ENCODE data around the gene ITPRIPL2. TPM values are rescaled to one million over a fixed set of nuclear protein-coding genes. Genes with fewer than 3 reads are reported as not detected.

The ITPRIPL2 gene
- polyA plus RNA-seq, 4 donors = 16.3 to 19.9 (median 17.9) TPM

- DNase-seq (ENCODE audit: low read depth in 4 of 4, low spot score in 2 of 4) = no peak
Measured at GRCh38 chr16:19116711-19117449, 3.1 kb downstream of the ITPRIPL2 start.

GRCh38 chr16:19118938-19119431 is 5.2 kb downstream of the ITPRIPL2 start:
- no peak for DNase-seq (ENCODE audit: low read depth in 4 of 4, low spot score in 2 of 4)

DNA sequence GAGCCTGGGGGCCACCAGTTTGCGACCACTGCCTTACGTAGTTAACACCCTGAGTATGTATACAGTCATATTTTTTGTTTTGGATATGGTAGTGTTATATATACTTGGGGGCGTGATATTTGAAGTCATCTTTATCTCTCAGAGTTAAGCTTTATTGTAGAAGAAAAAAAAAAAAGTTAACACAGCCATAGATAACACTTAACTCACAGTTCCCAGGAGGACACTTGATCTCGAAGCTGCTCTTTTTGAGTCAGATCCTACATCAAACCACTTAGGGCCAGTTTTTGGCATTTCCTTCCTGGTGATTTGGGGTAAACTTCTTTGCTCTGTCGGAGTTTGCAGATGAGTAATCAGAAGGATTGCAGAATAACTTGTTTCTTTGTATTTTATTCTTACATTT is 5.8 kb downstream of the ITPRIPL2 start:
- DNase-seq (ENCODE audit: low read depth in 4 of 4, low spot score in 2 of 4) = no peak

DNA sequence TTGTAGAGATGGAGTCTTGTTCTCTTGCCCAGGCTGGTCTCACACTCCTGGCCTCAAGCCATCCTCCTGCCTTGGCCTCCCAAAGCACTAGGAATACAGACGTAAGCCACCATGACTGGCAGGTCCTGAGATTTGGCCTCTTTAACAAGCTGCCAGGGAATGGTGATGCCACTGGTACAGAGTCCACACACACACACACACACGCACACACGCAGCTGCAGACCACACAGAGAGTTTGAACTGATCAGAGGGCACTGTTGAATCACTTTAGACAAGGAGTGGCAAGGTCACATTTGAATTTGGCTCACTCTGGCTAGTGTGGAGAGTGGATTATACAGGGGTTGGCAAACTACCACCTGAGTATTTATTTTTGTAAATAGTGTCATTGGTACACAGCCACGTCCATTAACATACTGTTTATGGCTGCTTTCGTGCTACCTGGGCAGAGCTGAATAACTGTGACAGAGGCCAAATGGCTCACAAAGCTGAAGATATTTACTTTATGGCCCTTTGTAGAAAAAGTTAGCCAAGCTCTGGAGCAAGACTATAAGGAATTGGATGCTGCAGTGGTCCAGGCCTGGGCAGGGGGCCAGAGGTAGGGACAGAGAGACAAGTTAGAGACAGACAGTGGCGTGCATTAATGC is 9.9 kb downstream of the ITPRIPL2 start:
- no peak for DNase-seq (ENCODE audit: low read depth in 4 of 4, low spot score in 2 of 4)

DNA sequence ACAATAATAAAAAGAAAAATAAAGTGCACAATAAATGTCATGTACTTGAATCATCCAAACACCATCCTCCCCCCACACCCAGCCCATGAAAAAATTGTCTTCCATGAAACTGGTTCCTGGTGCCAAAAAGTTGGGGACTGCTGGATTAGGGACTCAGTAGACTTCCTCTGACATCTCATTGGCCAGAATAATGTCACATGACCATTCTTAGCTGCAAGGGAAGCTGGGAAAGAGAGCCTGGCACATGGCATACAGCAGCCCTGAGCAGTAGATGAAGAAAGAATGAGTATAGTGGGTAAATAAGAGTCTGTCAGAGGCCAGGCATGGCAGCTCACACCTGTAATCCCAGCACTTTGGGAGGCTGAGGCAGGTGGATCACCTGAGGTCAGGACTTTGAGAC is 12.5 kb downstream of the ITPRIPL2 start:
- DNase-seq (ENCODE audit: low read depth in 4 of 4, low spot score in 2 of 4) = no peak

DNA sequence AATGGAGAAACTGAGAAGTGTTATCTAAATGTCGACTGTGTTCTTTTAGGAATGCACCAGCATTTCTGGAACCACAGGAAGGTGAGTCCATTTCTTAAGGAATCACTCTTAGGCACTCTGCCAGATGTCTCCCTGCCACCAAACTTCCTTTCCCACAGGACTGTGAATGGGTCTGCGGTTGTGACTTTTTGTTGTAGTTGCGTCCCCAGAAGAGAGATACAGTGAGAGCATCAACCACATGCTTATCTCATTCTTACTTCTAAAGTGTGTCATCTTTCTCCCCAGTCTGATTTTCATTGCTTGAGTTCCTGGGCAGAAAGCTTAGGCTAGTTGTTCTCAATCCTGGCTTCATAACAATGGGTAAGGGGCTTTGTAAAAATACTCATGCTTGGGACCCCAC is 13.4 kb downstream of the ITPRIPL2 start:
- DNase-seq (ENCODE audit: low read depth in 4 of 4, low spot score in 2 of 4) = no peak

- DNase-seq (ENCODE audit: low read depth in 4 of 4, low spot score in 2 of 4) = no peak
Measured at GRCh38 chr16:19127674-19128131, 13.9 kb downstream of the ITPRIPL2 start.

DNA sequence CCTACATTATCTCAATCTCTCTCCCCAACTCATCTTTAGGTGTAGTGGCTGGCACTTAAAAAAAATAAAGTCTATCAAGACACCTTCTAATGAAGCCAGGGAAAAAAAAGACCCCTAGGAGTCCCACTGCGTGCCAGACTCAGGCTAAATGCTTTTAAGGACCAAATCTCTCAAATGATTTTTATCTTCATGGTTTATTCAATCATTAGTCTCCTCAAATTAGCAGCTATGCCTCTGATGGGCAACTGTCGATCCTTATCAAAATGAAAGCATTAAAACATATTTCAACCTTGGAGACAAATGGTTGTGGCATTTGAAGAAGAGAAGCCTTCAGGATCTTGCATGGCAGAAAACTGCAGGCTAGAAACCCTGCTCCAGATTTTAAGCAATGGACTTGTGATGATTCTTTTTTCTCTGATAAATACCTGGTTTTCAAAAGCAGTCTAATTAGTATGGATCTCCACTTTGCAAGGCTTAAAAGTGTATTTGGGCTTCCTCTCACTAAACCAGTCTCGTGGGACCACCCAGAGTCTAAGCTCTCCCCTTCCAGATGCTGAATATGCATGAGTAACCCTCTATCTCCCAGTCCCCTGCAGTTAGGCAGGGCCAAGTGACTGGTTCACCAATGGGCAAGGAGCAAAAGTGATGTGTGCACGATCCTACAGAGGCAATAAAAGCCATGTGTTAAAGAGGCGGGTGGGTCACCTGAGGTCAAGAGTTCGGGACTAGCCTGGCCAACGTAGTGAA is 14.9 kb downstream of the ITPRIPL2 start:
- no peak for DNase-seq (ENCODE audit: low read depth in 4 of 4, low spot score in 2 of 4)

GRCh38 chr16:19130385-19130784 is 16.6 kb downstream of the ITPRIPL2 start:
- DNase-seq (ENCODE audit: low read depth in 4 of 4, low spot score in 2 of 4) = no peak

GRCh38 chr16:19130852-19131824 is 17.4 kb downstream of the ITPRIPL2 start:
- DNase-seq (ENCODE audit: low read depth in 4 of 4, low spot score in 2 of 4) = peak in 1 of 4 donors; percentile 52

DNA sequence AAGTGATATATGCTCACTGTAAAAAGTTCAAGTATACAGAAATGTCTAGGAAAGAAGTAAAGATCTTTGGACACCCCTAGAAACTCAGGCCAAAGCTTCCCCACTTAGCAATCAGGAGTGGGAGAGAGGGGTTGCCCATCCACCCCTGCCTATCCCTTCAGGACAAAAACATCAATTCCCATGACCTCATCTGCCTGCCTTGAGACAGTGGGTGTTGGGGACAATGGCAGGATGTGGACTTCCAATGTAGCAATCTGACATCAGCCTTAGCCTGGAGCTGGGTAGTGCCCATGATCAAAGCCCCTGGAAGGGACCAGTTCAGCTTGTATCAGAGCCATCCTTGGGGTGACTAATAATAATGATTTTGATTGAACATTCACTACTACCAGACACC is 18.1 kb downstream of the ITPRIPL2 start:
- DNase-seq (ENCODE audit: low read depth in 4 of 4, low spot score in 2 of 4) = no peak

GRCh38 chr16:19132255-19132654 is 18.5 kb downstream of the ITPRIPL2 start:
- no peak for DNase-seq (ENCODE audit: low read depth in 4 of 4, low spot score in 2 of 4)

DNA sequence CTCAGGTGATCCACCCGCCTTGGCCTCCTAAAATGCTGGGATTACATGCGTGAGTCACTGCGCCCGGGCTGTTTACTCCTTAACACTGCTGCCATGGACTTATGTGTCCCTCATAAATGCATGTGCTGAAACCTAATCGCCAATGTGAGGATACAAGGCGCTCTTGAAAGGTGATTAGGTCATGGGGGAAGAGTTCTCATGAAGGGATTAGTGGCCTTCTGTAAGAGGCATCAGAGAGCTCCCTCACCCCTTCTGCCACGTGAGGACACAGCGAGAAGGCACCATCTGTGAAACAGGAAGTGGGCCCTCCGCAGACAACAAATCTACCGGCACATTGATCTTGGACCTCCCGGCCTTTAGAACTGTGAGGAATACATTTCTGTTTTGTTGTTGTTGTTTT is 19.1 kb downstream of the ITPRIPL2 start:
- no peak for DNase-seq (ENCODE audit: low read depth in 4 of 4, low spot score in 2 of 4)

- no peak for DNase-seq (ENCODE audit: low read depth in 4 of 4, low spot score in 2 of 4)
Measured at GRCh38 chr16:19133600-19133999, 19.8 kb downstream of the ITPRIPL2 start.

- no peak for DNase-seq (ENCODE audit: low read depth in 4 of 4, low spot score in 2 of 4)
Measured at GRCh38 chr16:19135201-19135842, 21.6 kb downstream of the ITPRIPL2 start.

DNA sequence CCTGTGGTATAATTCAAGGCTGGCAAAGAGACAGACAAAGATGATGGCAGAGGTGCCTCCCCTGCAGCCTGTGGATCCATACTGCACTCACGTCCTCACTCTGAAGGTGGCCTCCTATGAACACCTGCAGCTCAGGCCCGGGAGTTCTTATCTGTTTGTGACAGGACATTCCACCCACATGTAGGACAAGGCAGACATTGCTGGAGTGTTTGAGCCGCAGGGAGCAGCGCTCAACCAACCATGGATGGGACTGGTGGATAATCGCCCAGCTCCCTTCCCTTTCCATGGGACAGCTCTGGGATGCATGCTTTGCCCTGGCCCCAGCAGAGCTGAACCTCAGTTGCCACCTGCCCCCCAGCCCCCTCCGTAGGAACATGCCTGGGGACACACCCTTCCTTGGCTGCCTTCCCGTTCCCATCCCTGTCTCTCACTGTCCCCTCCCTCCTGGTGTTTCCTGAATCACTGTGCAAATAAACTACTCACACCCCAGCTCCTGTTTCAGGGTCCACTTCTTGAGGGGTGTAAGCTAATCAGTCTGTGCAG is 22.2 kb downstream of the ITPRIPL2 start:
- no peak for DNase-seq (ENCODE audit: low read depth in 4 of 4, low spot score in 2 of 4)

GRCh38 chr16:19136549-19137196 is 22.9 kb downstream of the ITPRIPL2 start:
- no peak for DNase-seq (ENCODE audit: low read depth in 4 of 4, low spot score in 2 of 4)

- DNase-seq (ENCODE audit: low read depth in 4 of 4, low spot score in 2 of 4) = no peak
Measured at GRCh38 chr16:19137201-19138128, 23.7 kb downstream of the ITPRIPL2 start.

All from left renal cortex interstitium (tissue), 4 donors.